GM10266 (cell line): Measurements from ENCODE around the gene FLVCR2.

Experiments used
- DNase-seq: peaks from one replicate; pipeline ENCODE4 v3.0.0; 2012; ENCODE audit errors: extremely low spot score
- TF ChIP-seq, protein P1 (sequence below): IDR thresholded peaks from 2 replicates; pipeline ENCODE4 v1.5.1; 2012; ENCODE audit warnings: mild to moderate bottlenecking, low read depth; ENCODE audit not compliant: control insufficient read depth, insufficient read depth; ENCODE audit errors: missing control alignments

Gene FLVCR2

DNA sequence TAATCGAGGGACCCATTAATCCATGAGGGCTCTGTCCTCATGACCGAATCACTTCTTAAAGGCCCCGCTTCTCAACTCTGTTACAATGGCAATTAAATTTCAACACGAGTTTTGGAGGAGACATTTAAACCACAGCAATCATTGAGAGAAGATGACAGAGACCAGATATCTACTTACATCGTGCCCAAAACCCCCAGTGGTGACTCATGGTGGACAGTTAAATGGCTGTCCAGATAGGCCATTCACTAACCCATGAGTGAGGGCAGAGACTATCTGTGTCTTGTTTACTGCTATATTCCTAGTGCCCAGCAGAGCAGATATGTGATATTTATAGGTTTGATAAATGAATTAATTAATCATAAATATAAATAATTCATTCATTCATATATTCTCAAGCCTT, 20.0 kb upstream of the FLVCR2 start:
- TF ChIP-seq, protein P1, sequence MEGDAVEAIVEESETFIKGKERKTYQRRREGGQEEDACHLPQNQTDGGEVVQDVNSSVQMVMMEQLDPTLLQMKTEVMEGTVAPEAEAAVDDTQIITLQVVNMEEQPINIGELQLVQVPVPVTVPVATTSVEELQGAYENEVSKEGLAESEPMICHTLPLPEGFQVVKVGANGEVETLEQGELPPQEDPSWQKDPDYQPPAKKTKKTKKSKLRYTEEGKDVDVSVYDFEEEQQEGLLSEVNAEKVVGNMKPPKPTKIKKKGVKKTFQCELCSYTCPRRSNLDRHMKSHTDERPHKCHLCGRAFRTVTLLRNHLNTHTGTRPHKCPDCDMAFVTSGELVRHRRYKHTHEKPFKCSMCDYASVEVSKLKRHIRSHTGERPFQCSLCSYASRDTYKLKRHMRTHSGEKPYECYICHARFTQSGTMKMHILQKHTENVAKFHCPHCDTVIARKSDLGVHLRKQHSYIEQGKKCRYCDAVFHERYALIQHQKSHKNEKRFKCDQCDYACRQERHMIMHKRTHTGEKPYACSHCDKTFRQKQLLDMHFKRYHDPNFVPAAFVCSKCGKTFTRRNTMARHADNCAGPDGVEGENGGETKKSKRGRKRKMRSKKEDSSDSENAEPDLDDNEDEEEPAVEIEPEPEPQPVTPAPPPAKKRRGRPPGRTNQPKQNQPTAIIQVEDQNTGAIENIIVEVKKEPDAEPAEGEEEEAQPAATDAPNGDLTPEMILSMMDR: no peak
- no peak for DNase-seq

DNA sequence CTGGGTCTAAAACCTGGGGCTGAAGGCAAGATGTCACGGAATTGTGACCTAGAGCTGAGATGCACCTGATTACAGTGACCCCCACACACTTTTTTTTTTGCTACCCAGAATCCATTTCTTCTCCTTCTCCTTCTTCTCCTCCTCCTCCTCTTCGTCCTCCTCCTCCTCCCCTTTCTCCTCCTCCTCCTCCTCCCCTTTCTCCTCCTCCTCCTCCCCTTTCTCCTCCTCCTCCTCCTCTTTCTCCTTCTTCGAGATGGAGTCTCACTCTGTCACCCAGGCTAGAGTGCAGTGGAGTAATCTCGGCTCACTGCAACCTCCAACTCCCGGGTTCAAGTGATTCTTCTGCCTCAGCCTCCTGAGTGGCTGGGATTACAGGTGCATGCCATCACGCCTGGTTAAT, 19.4 kb upstream of the FLVCR2 start:
- TF ChIP-seq, protein P1: no peak
- DNase-seq: no peak

DNA sequence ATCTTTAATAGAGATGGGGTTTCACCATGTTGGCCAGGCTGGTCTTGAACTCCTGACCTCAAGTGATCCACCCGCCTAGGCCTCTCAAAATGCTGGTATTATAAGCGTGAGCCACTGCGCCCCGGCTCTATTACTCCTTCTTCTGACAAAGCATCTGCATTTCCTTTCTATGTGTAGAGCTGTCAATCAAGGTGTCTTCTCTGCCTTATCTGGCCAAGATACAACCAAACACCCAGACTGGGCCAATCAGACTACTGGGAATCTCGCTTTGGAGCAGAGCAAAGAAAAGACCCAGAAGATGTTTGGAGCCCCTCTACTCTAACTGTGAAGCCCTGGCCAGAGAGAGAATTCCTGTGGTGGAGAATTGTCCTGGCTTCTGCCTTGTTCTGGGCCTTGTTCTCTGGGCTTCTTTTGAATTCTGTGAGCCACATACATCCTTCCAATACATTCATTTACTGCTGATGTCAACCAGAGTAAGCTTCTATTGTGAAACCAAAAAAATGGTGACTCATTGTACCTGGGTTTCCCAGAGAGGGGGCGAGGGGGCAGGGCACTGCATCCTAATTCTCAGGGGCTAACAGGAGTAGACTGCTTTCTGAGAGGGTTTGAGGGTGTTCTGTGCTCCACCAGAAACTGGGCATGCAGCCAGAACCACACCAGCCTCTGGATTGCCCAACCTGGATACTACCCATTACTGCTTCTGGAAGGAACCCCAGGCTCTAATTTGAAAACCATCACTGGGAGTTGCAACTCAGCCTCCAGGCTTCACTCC, 18.8 kb upstream of the FLVCR2 start:
- DNase-seq: peak; percentile 53
- TF ChIP-seq, protein P1: no peak

DNA sequence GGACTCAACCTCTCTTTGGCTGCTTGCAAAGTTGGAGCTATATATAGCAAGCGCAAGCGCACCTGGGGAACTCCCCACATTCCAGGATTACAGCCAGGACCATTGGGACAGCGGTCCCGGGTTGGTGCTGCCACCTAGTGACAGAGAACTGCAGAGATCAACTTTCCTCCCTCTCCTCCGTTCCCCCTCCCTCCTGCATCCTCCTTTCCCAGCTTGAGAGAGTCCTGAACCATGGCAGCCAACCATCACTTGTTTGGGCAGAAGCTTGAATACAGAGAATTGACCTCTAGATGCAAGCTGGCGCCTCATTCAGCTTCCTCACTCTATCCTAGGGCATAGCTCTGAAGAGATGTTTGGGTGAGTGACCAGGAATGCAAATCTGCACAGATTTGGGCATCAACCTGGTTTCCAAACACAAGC, 17.4 kb upstream of the FLVCR2 start:
- DNase-seq: peak; percentile 64
- TF ChIP-seq, protein P1: peak; percentile 77

DNA sequence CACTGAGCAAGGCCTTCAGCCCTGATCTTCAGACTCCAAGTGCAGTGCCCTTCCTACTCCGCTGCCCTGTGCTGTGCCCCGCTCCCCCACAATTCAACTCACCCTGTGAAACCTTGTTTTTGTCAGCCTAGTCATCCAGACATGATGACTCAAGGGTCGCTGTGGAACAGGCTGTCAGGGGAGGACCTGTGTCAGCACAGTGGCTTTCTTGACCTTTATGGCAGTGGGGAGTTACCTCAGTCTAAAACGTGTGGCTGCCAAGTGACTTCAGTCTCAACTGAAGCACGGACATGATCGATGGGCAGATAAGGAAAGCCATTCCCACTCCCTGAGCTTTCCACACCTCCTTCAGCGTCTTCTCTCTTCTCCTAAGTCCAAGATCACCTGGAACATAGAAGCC, 16.3 kb upstream of the FLVCR2 start:
- TF ChIP-seq, protein P1: no peak
- DNase-seq: no peak

DNA sequence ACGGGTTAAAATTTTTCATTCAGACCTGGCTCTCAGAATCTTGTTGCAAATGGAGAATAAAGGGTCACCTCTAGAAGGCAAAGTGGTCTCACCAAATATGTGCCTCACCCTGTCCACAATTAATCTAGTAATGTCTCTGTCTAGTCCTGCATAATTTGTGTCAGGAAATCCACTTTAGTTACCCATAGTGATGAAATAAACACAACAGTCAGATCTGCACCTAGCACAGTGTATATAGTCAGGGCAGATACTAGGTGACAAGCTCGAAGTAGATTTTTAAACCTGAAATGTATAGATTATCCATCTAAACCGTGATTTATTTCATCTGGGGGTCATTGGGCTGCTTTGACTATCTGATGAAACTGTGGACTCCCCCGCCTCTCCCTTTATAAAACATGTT, 15.9 kb upstream of the FLVCR2 start:
- TF ChIP-seq, protein P1: no peak
- DNase-seq: no peak

DNA sequence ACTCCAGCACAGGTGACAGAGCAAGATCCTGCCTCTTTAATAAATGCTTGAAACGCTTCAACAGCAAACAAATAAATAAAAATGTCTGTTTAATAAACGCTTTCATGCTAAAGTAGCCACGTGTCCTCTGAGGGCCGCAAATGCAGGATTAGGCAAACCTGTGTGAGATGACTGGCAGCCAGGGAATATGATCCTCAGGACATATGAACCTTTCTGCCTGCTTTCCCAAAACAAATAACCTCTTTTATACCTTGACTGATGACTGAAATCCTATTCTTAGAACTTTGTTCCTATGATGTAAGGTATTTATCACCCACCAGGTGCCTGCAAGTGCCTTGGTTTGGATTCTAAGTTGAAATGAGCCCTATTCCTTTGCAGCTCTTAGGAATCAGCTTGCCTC, 14.5 kb upstream of the FLVCR2 start:
- DNase-seq: no peak
- TF ChIP-seq, protein P1: no peak
